Neural cell (in vitro differentiated cells): Measurements from ENCODE around the gene STYXL2.

Experiments
- CTCF ChIP-seq: fragments of 450-650 bp; IDR thresholded peaks from 2 replicates; pipeline ENCODE4 v1.5.1; 2014; ENCODE audit warnings: antibody characterized with exemption, mild to moderate bottlenecking, moderate library complexity; ENCODE audit not compliant: poor library complexity, severe bottlenecking
- EZH2 ChIP-seq: fragments of 200-600, 300-800 bp; shearing (Covaris generic), sonication (generic); IDR thresholded peaks from 2 replicates; pipeline ENCODE4 v1.6.1; 2014; ENCODE audit warnings: antibody characterized with exemption, low read length, borderline replicate concordance, mild to moderate bottlenecking; ENCODE audit not compliant: insufficient read depth, poor library complexity, severe bottlenecking
- POLR2AphosphoS5 ChIP-seq: IDR thresholded peaks from 2 replicates; pipeline ENCODE4 v1.6.1; 2012
- TAF1 ChIP-seq: IDR thresholded peaks from 2 replicates; pipeline ENCODE4 v1.6.1; 2012; ENCODE audit warnings: low read depth

DNA sequence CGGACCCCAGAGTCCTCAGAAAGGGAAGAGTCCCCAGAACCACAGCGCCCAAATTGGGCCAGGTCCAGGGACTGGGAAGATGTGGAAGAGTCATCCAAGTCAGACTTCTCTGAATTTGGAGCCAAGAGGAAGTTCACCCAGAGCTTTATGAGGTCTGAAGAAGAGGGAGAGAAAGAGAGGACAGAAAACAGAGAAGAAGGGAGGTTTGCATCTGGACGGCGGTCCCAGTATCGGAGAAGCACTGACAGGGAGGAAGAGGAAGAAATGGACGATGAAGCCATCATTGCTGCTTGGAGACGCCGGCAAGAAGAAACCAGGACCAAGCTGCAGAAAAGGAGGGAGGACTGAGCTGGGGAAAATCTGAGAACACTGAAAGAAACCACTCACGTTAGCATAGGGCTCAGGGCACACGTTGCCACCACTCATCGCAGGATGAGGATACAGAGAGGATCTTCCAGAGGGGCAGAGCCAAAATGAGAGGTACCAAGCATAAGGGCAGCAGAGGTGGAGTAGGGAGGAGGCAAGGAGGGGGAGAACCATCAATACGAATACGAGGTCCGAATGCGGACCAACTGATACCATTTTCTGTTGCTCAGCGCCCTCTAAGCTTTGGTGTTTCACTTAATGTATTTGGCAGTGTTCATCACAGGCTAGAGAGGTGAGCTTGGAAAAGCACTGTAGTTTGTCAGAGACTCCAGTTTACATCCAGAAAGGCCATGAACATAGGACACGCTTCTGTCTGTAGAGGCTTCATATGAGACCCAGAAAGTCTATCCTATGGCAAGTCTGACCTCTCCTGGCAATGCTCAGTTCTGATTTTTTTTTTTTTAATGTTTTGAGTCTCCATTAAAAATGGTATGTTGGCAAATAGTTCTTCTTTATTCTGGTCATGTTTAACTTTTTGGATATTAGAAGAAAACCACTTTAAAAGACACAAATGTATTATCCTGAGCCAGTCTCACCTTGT lies 34.7 kb downstream of the STYXL2 start:
- TF ChIP-seq EZH2 (no peak), POLR2AphosphoS5 (no peak), CTCF (no peak), TAF1 (no peak)
